Stimulated activated effector memory CD8-positive, alpha-beta T cell treated with anti-CD3 and anti-CD28 coated beads, Interleukin-12 subunit alpha, Interleukin-12 subunit beta, amount 100 ng/mL, for 72 hours (primary cell): ENCODE results near the gene SH3RF3.

Experiments
- ATAC-seq: fragments of 150-1000 bp; cut with Tn5 transposase; 2 replicates; pipeline ENCODE4 v1.10.0; 2021
- DNase-seq, 2 donors: peaks; one replicate each; pipeline ENCODE4 v3.0.0; 2021 to 2022; ENCODE audit warnings: low spot score in 2 of 2
- H3K27ac Mint-ChIP-seq: one replicate; pipeline ENCODE4 v1.8.0; 2022; ENCODE audit warnings: mild to moderate bottlenecking, mixed read lengths
- H3K36me3 Mint-ChIP-seq: one replicate; pipeline ENCODE4 v1.8.0; 2022; ENCODE audit warnings: mild to moderate bottlenecking, mixed read lengths
- H3K4me1 Mint-ChIP-seq: one replicate; pipeline ENCODE4 v1.8.0; 2022; ENCODE audit warnings: mixed read lengths
- H3K4me3 Mint-ChIP-seq: one replicate; pipeline ENCODE4 v1.8.0; 2022; ENCODE audit warnings: mild to moderate bottlenecking, mixed read lengths
- H3K9me3 Mint-ChIP-seq: one replicate; pipeline ENCODE4 v1.8.0; 2022; ENCODE audit warnings: mixed read lengths

The SH3RF3 gene

GRCh38 chr2:109549016-109549590, 420.1 kb downstream of the SH3RF3 start:
- H3K4me1 Mint-ChIP-seq = no peaks in the 10 kb centered on the region
- no peak overlapping the region for H3K27ac Mint-ChIP-seq
- no peak overlapping the region for H3K4me3 Mint-ChIP-seq
- DNase-seq = no peak
- H3K36me3 Mint-ChIP-seq = no peaks in the 10 kb centered on the region
- ATAC-seq = no peak
- no peaks in the 10 kb centered on the region for H3K9me3 Mint-ChIP-seq
